GM18858 (cell line): Measurements from ENCODE around the gene AMT.
"Not testable (repeated sequence)": the region's sequence is repeated elsewhere in the genome, so short reads cannot be mapped to it uniquely, and the experiment has no call there.

Source experiments
- ATAC-seq: cut with Tn5 transposase; IDR thresholded peaks from one replicate; pipeline ENCODE4 v1.9.1; 2021; ENCODE audit not compliant: unreplicated experiment

AMT gene

DNA sequence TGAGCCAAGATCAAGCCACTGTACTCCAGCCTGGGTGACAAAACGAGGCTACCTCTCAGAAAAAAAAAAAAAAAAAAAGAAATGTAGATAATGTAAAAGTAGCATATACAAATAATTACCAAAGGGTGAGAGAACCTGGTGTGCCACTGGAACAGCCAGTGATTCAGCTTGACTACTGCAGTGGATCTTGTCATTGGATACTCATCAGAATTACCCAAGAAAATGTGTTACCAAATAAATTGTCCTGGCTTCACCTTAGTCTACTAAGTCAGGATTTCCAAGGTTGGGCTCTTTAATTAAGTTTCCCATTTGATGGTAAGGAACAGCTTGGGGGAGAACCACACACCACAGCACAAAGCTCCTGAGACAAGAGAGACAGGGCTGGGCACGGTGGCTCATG lies 5.3 kb upstream of the AMT start:
- ATAC-seq = no peak

GRCh38 chr3:49424816-49425215 lies 2.5 kb upstream of the AMT start:
- no peak for ATAC-seq

DNA sequence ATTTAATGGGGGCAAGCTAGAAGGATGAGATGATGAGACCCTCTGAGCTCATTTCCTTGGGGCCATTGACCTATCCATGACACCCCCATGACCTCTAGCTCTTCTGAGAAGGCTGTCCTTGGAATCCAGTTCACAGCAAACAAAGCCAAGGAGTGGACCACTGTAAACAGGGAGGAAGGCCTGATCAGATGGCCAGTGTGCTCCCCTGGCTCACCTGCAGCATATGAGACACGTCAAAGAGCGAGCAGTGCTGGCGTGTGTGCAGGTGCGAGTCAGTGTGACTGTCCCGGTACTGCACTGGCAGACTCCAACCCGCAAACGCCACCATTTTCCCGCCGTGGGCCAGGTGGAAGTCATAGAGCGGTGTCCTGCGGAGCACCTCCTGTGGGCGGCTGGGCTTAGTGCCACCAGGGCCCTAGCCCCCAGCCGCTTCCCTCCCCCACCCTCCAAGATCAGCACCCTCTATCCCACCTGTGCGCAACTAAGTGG lies 339 bp downstream of the AMT start:
- no peak for ATAC-seq

DNA sequence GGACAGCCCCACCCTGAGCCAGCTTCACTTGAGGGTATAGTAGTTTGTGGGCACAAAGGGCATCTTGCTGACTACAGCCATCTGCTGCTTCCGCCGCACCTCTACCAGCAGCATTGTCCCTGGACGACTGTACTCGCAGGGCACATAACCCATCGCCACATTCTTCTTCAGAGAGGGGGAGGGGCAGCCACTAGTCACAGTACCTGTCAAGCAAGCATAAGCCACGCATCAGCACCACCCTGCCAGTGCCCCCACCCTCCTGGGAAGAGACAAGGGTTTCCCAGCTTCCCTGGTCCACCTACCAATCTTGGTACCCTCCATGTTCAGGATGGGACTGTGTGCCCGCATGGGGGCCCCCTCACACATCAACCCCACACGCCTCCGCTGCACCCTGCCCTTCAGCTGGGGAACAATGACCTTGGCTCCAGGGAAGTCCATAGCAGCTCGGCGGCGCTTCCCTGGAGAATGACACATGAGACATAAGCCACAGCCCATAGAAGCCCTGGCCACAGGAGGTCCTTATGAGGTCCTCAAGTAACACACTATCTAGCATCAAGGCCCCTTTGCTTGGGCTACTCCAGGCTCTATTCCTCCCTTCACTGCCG lies 4.7 kb downstream of the AMT start:
- ATAC-seq = no peak

DNA sequence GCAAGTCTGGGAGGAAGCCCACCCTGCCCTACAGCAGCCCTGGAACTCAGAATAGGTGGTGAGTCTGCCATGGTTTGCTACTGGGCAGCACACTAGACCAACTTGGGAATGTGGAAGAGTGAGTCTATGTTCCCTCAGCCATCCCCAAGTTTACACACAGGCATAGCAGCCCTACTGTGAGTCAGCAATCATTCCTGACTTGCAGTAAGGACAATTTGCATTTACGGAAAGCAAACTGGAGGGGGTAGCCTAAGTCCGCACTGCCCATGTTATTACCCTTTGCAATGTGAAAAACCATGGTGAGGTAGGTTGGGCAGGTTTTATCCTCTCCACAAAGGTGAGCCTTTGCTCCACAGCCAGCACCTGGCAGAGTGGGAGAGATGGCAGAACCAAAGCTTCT lies 5.4 kb downstream of the AMT start:
- no peak for ATAC-seq

DNA sequence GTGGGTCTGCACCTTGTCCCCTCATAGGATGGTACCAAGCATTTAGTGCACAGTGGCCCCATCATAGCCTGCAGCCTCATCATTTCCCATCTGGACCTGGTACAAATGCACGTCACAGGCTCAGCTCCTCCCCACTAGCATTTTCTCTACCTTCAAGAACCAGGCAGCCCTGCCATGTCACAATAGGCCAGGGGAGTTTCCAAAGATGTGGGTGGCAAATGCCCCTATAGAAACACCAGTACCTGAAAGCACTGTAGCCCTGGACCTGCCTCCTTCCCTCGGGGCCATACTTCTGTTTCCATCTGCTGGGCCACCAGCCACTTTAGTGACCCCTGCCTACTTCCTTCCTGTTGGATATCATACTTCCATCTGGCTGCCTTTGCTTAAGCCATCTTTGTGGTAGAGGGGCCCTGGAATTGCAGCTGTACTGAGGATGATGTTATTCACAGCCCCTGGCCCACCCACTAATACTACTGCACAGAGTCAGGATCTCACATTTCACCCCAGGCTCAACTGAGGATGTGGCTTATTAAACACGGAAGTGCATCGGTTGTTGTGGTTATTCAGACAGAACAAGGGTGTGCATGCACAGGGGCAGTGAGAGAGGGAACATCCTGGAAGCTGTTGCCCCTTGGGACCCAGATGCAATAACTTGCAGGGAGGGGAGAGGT lies 6.2 kb downstream of the AMT start:
- ATAC-seq = no peak

DNA sequence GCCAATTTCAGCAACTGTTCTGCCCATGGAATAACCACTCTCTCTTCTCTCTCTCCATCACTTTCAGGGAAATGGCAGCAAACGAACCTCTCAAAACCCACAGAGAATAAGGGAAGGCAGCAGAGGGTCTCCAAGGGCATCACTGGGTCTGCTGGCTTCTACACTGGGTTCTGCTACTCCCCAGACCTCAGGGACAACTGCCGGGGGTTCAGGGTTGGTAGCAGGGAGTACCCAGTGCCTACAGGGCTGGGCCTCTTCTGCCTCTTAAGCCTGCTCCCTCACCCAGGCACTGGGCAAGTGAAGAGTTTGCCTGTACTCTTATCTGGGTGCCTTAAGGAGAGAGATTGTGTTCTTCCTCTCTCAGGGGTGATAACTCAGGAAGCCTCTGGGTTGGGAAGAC lies 7.5 kb downstream of the AMT start:
- ATAC-seq = no peak

DNA sequence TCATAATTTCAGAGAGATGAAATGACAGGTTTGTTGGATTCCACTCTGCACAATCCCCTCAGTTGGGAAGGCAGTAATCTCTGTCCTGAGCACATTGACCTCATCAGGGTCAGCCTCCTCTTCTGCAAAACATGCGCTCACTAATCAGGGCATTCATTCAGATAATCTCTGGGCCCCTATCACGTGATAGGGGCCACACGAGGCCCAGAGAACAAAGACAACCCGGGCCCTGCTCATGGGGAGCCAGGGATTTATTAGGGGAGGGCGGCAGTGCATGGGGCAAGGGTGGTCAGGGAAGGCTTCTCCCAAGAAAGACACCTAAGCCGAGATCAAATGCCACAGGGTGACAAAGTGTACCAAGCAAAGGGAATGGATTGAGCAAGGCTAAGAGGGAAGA lies 8.9 kb downstream of the AMT start:
- no peak for ATAC-seq

GRCh38 chr3:49412632-49413337 lies 9.5 kb downstream of the AMT start:
- no peak for ATAC-seq

DNA sequence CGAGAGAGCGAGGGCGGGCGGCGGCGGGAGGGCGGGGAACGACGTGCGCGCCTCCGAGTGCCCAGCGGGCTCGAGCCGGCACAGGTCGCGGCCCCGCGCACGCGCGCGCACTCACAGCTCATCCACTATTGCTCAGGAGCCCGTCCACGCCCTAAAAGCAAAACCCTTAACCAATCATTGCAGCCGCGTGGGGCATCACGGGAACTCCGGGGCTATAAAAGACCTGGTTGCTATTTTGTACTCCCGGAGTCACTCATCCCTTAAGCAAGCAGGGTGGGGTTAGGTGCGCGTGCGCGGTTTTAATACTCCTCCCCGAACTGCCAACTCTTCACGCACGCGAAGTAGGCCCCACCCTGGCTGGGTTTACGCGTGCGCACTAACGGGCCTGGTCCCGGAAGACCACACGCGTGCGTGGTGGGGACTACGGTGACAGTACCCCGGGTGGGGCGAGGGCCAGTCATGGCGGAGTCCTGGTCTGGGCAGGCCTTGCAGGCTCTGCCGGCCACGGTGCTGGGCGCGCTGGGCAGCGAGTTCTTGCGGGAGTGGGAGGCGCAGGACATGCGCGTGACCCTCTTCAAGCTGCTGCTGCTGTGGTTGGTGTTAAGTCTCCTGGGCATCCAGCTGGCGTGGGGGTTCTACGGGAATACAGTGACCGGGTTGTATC lies 10.2 kb downstream of the AMT start, which contains the start of the genes RHOA and TCTA:
Gene RHOA, minus strand, starts transcription at position 9 of the 664 bp plus-strand sequence. CDS start 36,387 bp downstream, outside the sequence.
Gene TCTA, plus strand, starts transcription at position 456 of the 664 bp plus-strand sequence. Its CDS starts 4 bp downstream, at position 460.
- peak; percentile 65 for ATAC-seq

GRCh38 chr3:49411535-49411967 lies 10.7 kb downstream of the AMT start:
- ATAC-seq = peak; percentile 9

DNA sequence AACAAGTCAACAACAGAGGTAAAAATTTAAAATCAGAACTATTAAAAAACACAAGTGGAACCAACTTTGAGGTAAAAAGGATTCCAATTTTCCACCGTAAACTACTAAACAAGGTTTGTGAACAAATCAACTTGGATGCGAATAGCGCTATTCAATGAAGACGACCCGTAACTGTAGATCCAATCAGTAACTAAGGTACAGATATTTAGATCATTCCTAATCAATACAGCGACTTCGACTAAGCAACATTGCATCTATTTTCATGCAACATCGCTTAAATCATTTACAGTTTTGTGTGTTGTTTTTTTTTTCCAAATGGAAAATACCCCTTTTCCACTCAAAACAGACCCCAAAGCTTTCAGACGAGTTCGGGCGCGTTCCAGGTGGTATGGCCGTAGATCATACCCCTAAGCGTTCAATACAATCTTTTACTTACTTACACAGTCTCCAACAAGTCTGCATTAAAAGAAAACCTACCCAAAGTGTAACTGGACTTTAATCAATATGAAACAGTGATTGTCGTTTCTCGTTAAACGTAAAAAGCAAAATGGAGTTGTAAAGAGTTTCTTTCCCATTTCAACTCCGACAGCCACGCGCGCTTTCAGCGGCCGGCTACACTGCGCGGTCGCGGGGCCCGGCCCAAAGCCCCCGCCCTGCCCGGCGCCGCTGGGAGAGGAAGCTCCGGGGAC lies 11.3 kb downstream of the AMT start:
- no peak for ATAC-seq

DNA sequence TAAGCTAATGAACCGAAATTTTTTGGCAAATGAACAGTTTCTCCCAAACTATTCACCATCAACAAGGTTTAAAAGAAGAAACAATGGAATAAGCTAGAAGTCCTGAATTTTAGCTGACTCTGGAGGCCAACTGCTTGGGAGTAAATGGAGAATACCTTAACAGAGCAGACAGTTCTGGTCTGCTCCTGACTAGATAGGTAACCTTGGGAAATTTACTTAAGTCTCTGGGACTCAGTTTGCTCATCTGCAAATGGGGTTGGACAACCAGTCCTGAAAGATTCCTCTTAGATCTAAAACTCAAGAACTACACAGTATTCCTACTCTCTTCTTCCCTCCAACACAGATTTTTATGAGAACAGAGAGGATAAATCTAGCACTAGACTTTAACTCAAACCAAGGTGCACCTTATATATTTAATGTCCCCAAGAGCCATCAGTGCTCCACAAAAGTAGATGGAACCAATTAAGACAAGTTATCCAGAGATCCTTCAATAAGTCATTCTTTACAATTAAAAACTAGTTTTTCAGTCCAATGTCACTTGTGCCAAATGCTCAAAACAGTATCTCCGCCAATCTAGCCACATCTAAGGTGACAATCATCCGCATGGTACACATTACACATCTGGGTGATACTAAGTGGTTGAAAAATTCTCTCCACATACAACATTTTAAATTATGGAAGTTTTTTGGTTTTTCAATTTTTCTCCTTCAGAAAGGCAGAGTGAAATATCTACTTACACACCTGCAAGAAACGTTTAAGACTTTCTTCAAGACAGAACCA lies 12.0 kb downstream of the AMT start:
- no peak for ATAC-seq

DNA sequence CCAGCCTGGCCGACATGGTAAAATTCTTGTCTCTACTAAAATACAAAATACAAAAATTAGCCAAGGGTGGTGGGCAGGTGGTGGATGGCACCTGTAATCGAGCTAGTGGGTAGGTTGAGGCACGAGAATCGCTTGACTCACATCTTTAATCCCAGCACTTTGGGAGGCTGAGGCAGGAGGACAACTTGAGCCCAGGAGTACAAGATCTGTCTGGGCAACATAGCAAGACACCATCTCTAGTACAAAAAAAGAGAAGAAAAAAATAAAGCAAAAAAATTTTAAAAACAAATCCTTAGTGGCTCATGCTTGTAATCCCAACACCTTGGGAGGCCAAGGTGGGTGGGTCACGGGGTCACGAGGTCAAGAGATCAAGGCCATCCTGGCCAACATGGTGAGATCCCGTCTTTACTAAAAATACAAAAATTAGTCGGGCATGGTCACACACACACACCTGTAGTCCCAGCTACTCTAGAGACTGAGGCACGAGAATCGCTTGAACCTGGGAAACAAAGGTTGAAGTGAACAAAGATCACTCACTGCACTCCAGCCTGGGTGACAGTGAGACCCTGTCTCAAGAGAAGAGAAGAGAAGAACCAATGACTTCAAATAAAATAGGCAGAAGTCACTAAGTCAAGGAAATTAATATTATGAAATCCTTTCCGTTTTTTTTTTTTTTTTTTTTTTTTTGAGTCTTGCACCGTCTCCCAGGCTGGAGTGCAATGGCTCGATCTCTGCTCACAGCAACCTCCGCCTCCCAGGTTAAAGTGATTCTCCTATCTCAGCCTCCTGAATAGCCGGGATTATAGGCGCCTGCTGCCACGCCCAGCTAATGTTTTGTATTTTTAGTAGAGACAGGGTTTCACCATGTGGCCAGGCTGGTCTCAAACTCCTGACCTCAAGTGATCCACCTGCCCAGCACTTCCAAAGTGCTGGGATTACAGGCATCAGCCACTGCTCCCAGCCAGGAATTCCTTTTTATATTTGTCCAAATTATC lies 15.4 kb downstream of the AMT start:
- ATAC-seq = no peak

DNA sequence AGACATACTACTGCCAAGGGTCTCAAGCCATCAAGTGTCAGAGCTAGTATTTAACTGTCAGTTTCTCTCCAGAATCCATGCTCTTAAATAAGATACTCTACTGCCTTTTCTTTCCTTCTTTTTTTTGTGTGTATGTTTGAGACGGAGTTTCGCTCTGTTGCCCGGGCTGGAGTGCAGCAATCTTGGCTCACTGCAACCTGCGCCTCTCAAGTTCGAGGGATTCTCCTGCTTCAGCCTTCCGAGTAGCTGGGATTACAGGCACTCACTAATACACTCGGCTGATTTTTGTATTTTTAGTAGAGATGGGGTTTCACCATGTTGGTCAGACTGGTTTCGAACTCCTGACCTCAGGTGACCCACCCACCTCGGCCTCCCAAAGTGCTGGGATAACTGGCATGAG lies 16.7 kb downstream of the AMT start:
- not testable (repeated sequence) for ATAC-seq

GRCh38 chr3:49403891-49404290 lies 18.4 kb downstream of the AMT start:
- ATAC-seq = no peak

GRCh38 chr3:49401766-49402165 lies 20.5 kb downstream of the AMT start:
- no peak for ATAC-seq

DNA sequence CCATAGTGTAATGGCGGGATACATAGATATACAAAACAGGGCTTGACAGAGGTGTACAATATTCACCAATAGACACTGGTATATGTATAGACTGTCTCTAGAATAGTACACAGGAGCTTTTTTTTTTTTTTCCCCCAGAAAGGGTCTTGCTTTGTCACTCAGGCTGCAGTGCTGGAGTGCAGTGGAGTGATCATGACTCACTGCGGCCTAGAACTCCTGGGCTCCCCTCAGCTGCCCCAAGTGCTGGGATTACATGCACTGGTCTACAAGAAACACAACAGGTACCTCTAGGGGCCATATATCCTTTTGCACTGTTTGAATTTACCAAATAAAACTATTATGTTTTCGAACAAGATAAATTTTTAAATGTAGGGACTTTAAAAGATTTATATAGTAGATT lies 22.8 kb downstream of the AMT start:
- ATAC-seq = no peak

DNA sequence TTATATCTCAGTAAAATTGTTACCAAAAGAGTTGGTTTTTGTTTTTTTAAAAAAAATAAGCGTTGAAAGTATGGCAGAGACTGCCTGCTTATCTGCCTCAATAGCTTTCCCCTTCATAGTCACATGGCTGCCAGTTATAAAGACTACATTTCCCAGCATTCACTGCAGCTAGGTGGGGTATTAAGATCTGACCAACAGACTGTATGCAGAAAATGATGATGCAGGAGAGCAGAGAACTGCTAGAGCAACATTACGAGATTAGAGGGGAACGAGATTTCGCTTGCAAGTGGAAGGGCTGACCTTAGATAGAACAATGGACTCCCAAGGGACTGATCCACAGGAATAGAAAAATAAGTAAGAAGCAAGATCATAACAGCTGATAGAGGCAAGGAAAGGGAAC lies 24.8 kb downstream of the AMT start:
- ATAC-seq = no peak
